Activated naive CD8-positive, alpha-beta T cell (primary cell): ENCODE measurements around the gene HIF1AN.

Experiments
- H3K27ac Mint-ChIP-seq: one replicate; pipeline ENCODE4 v1.8.0; 2021; ENCODE audit warnings: mixed read lengths
- H3K27me3 Mint-ChIP-seq: one replicate; pipeline ENCODE4 v1.8.0; 2021; ENCODE audit warnings: mixed read lengths
- H3K36me3 Mint-ChIP-seq: one replicate; pipeline ENCODE4 v1.8.0; 2021; ENCODE audit warnings: mixed read lengths
- H3K4me1 Mint-ChIP-seq: one replicate; pipeline ENCODE4 v1.8.0; 2021; ENCODE audit warnings: low read depth, mixed read lengths
- H3K4me3 Mint-ChIP-seq: one replicate; pipeline ENCODE4 v1.8.0; 2021; ENCODE audit warnings: mild to moderate bottlenecking, mixed read lengths
- H3K9me3 Mint-ChIP-seq: one replicate; pipeline ENCODE4 v1.8.0; 2021; ENCODE audit warnings: low read depth, mixed read lengths

HIF1AN gene

DNA sequence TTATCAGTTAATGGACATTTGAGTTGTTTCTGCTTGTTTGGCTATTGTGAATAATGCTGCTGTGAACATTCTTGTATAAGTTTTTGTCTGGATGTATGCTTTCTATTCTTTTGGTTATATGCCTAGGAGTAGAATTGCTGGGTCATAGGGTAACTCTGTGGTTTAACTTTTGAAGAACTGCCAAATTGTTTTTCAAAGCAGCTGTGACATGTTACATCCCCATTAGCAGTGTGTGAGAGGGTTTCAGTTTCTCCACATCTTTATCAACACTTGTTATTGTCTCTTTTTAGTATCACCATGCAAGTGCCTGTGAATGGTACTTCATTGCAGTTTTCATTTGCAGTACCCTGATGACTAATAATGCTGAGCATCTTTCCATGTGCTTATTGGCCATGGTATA, 4.0 kb upstream of the HIF1AN start:
- Mint-ChIP-seq H3K4me3 (no peak overlapping the region), H3K36me3 (peaks cover 8% of the 10 kb centered on the region), H3K27me3 (no peaks in the 10 kb centered on the region), H3K27ac (no peak overlapping the region), H3K4me1 (peaks cover 39% of the 10 kb centered on the region), H3K9me3 (no peaks in the 10 kb centered on the region)

DNA sequence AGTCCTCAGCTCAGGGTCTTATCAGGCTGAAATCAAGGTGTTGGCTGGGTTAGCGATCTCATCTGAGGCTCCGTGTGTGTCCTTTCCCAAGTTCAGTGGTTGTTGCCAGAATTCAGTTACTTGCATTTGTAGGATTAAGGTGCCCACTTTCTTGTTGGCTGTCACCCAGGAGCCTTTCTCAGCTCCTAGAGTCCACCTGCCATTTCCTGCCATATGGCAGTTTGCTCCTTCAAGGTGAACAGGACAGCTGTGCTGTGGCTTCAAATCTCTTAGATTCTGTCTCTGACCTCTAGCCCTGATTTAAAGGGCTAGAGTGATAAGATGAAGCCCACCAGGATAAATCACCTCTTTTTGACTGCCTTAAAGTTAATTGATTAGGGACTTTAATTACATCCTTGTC, 1.0 kb upstream of the HIF1AN start:
- no peak overlapping the region for H3K27ac Mint-ChIP-seq
- peaks cover 39% of the 10 kb centered on the region for H3K4me1 Mint-ChIP-seq
- H3K27me3 Mint-ChIP-seq = no peaks in the 10 kb centered on the region
- peak overlapping the region; percentile 8 for H3K4me3 Mint-ChIP-seq
- peaks cover 7% of the 10 kb centered on the region for H3K36me3 Mint-ChIP-seq
- no peaks in the 10 kb centered on the region for H3K9me3 Mint-ChIP-seq

DNA sequence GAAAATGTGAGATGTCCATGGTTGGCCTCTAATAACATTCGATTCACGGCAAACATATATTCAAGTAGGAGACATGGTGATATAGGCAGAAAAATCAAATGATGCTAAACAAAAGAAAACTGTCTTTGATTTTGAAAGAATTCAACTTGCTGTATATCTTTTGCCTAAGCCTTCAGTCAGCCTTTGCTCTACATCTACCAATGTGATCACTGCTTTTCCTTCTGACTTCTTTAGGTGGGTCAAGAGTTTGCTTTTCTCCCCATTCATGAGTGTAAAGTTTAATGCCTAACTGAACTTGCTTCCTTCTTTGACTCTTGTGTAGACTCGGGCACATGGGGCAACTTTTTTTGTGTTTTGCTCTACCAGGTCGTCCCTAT, 417 bp upstream of the HIF1AN start:
- H3K4me1 Mint-ChIP-seq = peaks cover 33% of the 10 kb centered on the region
- H3K36me3 Mint-ChIP-seq = peaks cover 7% of the 10 kb centered on the region
- no peaks in the 10 kb centered on the region for H3K9me3 Mint-ChIP-seq
- H3K4me3 Mint-ChIP-seq = no peak overlapping the region
- no peak overlapping the region for H3K27ac Mint-ChIP-seq
- H3K27me3 Mint-ChIP-seq = no peaks in the 10 kb centered on the region

DNA sequence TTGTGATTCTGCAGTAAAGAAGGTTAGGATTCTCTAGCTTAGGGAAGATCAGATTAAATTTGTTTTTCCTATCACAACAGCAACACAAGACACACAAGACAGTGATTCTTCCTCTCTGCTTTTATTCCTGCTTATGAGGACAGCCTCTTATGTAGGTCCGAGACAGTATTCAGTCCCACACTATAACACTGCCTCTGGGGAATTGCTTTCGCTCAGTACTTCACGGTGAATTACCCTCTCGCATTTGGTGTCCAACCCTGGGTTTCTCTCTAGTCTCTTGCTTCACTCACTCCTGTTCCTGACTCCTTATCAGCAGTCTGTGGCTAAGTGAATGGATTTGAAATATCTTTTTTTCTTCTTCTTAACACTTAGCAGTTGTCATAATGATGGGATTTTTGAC, 1.7 kb downstream of the HIF1AN start:
- peaks cover 26% of the 10 kb centered on the region for H3K4me1 Mint-ChIP-seq
- peaks cover 12% of the 10 kb centered on the region for H3K36me3 Mint-ChIP-seq
- no peaks in the 10 kb centered on the region for H3K27me3 Mint-ChIP-seq
- no peak overlapping the region for H3K27ac Mint-ChIP-seq
- no peaks in the 10 kb centered on the region for H3K9me3 Mint-ChIP-seq
- H3K4me3 Mint-ChIP-seq = no peak overlapping the region

DNA sequence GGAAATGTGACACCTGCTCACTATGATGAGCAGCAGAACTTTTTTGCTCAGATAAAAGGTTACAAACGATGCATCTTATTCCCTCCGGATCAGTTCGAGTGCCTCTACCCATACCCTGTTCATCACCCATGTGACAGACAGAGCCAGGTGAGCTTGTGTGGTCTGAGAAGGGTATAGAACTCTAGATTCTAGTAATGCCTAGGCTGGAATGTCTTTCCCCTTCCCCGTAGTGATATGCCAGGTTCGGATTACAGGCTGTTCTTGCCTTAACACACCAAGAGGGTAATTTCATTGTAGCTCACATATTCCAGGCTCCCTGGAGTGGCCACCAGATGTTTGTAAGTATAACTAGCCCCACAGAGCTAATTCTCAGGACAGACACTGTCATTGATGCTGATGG, 9.2 kb downstream of the HIF1AN start:
- Mint-ChIP-seq H3K4me3 (no peak overlapping the region), H3K9me3 (no peaks in the 10 kb centered on the region), H3K27ac (no peak overlapping the region), H3K36me3 (peaks cover 11% of the 10 kb centered on the region), H3K4me1 (no peaks in the 10 kb centered on the region), H3K27me3 (no peaks in the 10 kb centered on the region)

DNA sequence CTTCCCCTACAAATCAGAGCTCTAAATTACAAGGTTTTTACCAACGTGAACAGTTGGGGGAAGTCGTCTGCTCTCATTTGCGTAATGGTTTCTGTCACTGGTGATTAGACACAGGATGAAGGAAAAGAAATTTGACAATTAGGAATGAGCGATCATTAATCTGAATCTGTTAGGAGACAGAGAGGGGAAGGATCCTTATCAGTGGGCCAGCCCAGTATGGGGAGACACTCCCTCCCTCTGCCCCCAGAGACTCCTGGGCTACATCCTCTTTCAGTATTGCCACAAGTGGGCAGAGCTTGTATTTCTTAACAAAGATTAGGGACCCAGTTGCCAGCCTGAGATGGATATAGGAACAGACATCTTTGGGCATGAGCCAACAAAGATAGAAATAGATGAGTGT, 15.5 kb downstream of the HIF1AN start:
- no peaks in the 10 kb centered on the region for H3K27me3 Mint-ChIP-seq
- peaks cover 6% of the 10 kb centered on the region for H3K36me3 Mint-ChIP-seq

DNA sequence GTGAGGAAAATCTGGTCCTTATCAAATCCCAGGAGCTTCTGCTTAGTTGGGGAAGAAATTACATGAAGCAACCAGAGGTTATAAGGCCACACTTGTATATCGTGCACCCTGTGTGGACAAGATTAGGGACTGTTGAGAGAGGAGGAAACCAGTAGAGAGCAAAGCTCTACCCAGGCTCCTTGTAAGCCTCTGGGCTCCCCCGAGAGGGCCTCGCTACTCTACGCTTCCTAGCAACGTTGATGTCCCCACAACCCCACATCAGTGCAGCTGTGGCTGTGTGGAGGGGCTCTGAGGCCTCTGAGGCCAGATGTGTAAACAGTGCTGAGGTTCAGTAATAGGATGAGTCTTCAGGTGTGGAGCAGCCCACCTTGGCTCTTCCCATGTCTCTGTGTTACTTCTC, 16.0 kb downstream of the HIF1AN start:
- H3K36me3 Mint-ChIP-seq = peaks cover 6% of the 10 kb centered on the region

More for the DNA sequence above, 15.5 kb downstream of the HIF1AN start:
- Mint-ChIP-seq H3K4me1 (no peaks in the 10 kb centered on the region), H3K4me3 (no peak overlapping the region), H3K9me3 (no peaks in the 10 kb centered on the region), H3K27ac (no peak overlapping the region)

DNA sequence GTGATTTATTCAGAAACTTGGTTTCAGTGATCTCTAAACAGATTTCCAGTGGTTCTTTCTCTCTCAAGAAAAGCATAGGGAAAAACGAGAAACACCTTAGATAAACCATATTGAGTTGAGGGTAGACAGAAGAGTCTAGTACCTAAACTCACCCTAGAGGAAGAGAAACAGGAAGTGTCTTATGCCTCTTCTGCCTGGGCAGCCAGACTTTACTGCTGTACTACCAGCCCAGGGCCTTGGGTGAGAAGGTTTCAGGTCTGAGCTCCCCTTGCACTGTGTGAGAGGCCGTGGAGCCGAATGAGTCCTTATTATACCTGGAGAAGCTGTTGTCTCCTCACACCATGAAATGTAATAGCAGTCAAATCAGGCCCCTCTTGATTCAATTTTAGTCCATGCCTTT, 18.2 kb downstream of the HIF1AN start:
- Mint-ChIP-seq H3K4me3 (no peak overlapping the region), H3K27ac (no peak overlapping the region), H3K27me3 (no peaks in the 10 kb centered on the region), H3K36me3 (peaks cover 2% of the 10 kb centered on the region), H3K4me1 (no peaks in the 10 kb centered on the region), H3K9me3 (no peaks in the 10 kb centered on the region)

More for the DNA sequence above, 16.0 kb downstream of the HIF1AN start:
- Mint-ChIP-seq H3K27ac (no peak overlapping the region), H3K27me3 (no peaks in the 10 kb centered on the region), H3K4me3 (no peak overlapping the region), H3K9me3 (no peaks in the 10 kb centered on the region), H3K4me1 (no peaks in the 10 kb centered on the region)

DNA sequence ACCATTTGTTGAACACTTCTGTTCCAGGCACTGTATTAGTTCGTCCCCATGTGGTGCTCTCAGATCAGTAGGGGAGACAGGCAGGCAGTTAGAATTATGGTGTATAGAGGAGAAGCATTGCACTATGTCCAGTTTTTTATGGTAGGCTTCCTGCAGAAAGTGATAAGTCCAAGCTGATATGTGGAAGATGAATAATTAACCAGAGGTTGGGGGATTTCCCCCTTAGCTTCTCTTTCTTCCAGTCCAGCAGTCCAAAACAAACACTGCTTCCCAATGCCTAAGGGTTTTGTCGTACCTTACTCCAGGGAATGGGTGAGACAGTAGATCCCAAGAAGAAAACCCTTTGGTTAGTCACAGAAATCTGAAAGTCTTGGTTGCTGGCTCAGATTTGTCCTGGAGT, 19.2 kb downstream of the HIF1AN start:
- no peaks in the 10 kb centered on the region for H3K9me3 Mint-ChIP-seq
- H3K27ac Mint-ChIP-seq = no peak overlapping the region
- H3K36me3 Mint-ChIP-seq = no peaks in the 10 kb centered on the region
- no peaks in the 10 kb centered on the region for H3K27me3 Mint-ChIP-seq
- H3K4me1 Mint-ChIP-seq = no peaks in the 10 kb centered on the region
- no peak overlapping the region for H3K4me3 Mint-ChIP-seq

DNA sequence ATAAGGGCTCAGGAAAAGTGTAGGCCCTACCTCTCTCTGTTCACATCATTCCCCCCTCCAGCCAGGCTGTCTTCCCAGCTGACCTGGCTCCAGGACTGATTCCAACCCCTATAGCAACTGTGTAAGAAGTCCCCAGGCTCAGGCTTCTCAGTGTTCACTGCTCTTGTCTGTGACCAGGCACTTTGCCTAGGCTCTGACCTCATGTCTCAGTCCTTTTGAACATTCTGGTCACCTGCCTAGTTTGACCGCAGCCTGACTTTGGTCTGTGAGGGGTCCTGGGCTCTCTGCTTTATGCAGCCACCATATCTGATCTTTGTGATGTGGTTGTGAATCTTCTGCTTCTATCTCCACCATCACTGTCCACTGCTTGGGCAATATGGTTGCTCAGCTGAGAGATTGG, 24.5 kb downstream of the HIF1AN start:
- peaks cover 3% of the 10 kb centered on the region for H3K27me3 Mint-ChIP-seq
- no peak overlapping the region for H3K4me3 Mint-ChIP-seq
- no peak overlapping the region for H3K27ac Mint-ChIP-seq
- H3K9me3 Mint-ChIP-seq = no peaks in the 10 kb centered on the region
- H3K4me1 Mint-ChIP-seq = peaks cover 13% of the 10 kb centered on the region
- H3K36me3 Mint-ChIP-seq = no peaks in the 10 kb centered on the region

DNA sequence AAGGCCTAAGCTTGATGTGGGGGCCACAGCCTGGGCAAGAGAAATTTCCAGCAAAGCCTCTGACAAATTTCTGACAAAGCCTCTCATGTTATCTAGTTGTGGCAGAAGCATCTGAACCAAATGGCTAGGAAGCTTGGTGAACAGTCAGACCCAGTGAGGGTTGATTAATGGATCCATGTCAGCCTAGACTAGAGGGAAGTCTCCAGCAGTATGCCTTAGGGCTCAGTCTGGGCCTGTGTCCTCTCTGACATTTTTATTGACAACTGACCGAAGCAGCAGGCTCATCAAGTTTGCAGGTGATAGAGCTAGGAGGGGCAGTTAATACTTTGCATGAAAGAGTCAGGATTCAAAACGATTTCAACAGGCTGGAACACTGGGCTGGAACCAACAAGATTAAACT, 25.3 kb downstream of the HIF1AN start:
- Mint-ChIP-seq H3K27ac (no peak overlapping the region), H3K4me1 (peaks cover 13% of the 10 kb centered on the region), H3K27me3 (peaks cover 4% of the 10 kb centered on the region), H3K9me3 (no peaks in the 10 kb centered on the region), H3K4me3 (no peak overlapping the region), H3K36me3 (no peaks in the 10 kb centered on the region)

DNA sequence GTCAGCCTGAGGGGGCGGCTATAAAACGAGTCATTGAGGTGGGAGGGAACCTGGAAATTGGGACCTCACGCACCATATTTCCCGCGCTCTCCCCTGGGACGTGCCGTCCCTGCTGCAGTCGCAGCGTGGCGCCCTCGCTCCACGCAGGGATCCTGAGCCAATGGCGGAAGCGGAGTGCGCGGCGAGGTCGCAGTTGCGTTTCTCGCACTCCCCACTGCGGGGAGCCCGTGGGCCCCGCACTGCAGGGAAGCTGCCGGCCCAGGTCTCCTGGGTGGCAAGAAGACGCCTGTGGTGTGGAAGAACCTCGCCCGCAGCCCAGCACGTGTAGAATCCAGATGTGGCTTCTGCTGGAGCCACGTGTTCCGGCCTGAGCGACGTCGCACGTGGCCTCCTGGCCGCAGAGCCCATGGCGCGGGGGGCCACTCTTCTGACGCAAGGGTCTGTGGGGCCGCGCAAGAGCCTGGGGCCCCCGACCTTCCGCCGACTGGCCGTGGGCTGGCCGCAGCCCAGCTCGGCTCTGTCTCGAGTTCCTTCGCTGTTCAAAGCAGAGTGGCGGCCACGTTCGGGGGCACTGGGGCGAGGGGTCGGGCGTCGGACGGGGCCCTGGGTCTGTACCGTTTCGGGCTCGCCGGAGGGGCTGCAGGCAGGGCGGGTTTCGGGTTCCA, 26.4 kb downstream of the HIF1AN start:
- H3K4me1 Mint-ChIP-seq = peaks cover 13% of the 10 kb centered on the region
- H3K36me3 Mint-ChIP-seq = no peaks in the 10 kb centered on the region
- H3K4me3 Mint-ChIP-seq = peak overlapping the region; percentile 22
- no peak overlapping the region for H3K27ac Mint-ChIP-seq
- no peaks in the 10 kb centered on the region for H3K9me3 Mint-ChIP-seq
- peaks cover 13% of the 10 kb centered on the region for H3K27me3 Mint-ChIP-seq

DNA sequence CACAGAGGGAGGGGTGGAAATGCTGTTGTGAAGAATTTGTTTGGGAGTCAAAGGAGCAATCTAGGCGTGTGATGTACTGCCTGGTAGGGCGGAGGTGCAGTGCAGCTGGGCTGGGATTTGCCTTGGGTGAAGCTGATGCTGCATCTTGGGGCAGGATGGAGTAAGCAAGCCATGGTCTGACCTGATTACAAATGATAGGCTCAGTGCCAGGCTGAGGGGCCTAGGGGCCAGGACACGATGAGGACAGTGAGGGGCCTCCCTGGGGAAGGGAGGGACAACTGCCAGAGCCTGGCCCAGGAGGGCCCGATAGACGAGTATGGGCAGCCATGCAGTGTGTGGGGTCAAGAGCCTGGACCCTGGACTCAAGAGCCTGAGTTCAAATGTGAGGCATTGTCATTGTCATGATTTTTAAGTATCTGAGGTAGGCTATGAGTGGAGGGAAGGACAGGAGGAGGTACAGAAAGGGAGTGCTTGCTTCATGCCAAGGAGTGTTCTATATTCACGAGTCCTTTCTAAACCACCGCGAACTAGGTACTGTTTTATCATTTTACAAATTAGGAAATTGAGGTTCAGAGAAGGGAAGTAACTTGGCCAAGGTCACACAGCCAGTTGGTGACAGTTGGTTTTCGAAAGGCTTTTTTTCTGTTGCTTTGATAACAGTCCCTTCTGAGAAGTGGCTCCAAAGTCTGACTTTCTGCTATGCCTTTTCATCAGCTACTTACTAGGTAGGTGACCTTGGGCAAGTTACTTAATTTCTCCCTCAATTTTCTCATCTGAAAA, 29.7 kb downstream of the HIF1AN start:
- no peak overlapping the region for H3K27ac Mint-ChIP-seq
- H3K27me3 Mint-ChIP-seq = peaks cover 19% of the 10 kb centered on the region
- H3K4me3 Mint-ChIP-seq = no peak overlapping the region
- H3K4me1 Mint-ChIP-seq = peaks cover 13% of the 10 kb centered on the region
- no peaks in the 10 kb centered on the region for H3K9me3 Mint-ChIP-seq
- no peaks in the 10 kb centered on the region for H3K36me3 Mint-ChIP-seq

DNA sequence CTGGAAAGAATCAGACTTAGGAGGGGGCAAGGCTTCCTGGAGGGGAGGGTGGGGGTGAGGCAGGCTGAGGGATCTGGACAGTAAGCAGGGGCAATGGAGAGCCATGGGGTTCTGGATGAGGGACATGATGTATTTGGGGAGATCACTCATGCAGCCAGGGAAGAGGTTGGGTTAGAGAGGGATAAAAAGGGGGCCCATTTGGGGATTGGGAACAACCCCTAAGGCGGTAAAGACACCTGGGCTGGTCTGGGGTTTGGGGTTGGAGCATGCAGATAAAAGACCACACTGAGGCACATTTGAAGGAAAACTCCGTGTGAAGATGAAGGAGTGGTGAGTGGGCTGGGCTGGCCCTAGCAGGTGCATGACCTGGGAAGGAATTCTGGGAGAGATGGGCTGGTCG, 30.8 kb downstream of the HIF1AN start:
- Mint-ChIP-seq H3K9me3 (no peaks in the 10 kb centered on the region), H3K27me3 (peaks cover 19% of the 10 kb centered on the region), H3K4me1 (peaks cover 9% of the 10 kb centered on the region), H3K4me3 (no peak overlapping the region), H3K36me3 (no peaks in the 10 kb centered on the region), H3K27ac (no peak overlapping the region)

DNA sequence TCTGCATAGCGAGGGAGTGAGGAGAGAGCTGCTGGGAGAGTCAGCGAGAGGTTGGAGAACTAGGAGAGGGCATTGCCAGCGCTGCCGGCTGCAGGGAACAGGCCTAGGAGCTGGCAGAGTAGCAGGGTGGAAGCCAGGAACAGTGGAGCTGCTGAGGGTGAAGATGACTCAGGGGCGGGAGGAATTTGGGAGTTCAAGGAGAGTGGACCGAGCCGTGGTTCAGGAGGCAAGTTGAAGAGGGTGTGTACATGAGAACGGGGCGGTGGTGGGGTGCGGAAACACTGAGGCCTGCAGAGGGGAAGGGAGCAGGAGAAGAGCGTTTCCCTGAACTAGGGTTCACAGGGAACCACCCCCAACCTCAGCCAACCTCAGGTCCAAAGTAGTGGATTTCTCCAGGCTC, 31.5 kb downstream of the HIF1AN start:
- Mint-ChIP-seq H3K4me1 (peaks cover 4% of the 10 kb centered on the region), H3K4me3 (no peak overlapping the region), H3K27ac (no peak overlapping the region), H3K9me3 (no peaks in the 10 kb centered on the region), H3K36me3 (no peaks in the 10 kb centered on the region), H3K27me3 (peaks cover 19% of the 10 kb centered on the region)

DNA sequence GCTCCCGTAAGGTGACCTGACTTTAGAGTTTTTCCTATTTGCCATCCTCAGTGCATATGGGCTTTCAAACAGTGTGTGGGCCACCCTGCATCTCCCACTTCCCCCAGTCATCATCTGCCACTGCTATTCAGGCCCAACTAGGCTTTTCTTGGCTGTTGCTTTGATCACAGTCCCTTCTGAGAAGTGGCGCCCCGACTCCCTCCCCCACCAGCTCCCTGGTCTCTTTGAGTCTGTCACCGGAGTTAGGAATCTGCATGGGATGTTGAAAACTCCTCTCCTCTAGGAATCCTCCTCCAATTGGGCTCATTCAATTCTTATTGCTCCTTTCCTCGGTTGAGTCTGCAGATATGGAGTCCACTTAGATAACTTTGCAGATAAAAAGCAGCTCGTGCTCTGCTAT, 32.1 kb downstream of the HIF1AN start:
- no peak overlapping the region for H3K4me3 Mint-ChIP-seq
- peaks cover 20% of the 10 kb centered on the region for H3K27me3 Mint-ChIP-seq
- no peak overlapping the region for H3K27ac Mint-ChIP-seq
- no peaks in the 10 kb centered on the region for H3K36me3 Mint-ChIP-seq
- H3K4me1 Mint-ChIP-seq = peaks cover 2% of the 10 kb centered on the region
- H3K9me3 Mint-ChIP-seq = no peaks in the 10 kb centered on the region
